GM13977 (cell line): Measurements from ENCODE around the gene PRTFDC1.
"Not testable (repeated sequence)": the region's sequence is repeated elsewhere in the genome, so short reads cannot be mapped to it uniquely, and the experiment has no call there.

Experiments used
- DNase-seq: peaks from one replicate; pipeline ENCODE4 v3.0.0; 2012; ENCODE audit warnings: low spot score
- in situ Hi-C: fragments of 300-500 bp; cut with MboI; formaldehyde crosslinking; loops from one replicate; pipeline ENCODE4 v1.12.0; 2022; ENCODE audit warnings: low sequenced_read_pairs, low pct_unique_long_range_greater_than_20kb, mixed read lengths, inconsistent platforms; ENCODE audit not compliant: unreplicated experiment
- TF ChIP-seq, protein P1 (sequence below): IDR thresholded peaks from 2 replicates; pipeline ENCODE4 v1.5.1; 2012; ENCODE audit warnings: mild to moderate bottlenecking, control low read depth; ENCODE audit not compliant: insufficient read depth; ENCODE audit errors: extremely low read depth, missing control alignments

PRTFDC1 gene

GRCh38 chr10:24981161-24981710 lies 28.8 kb upstream of the PRTFDC1 start:
- TF ChIP-seq, protein P1, sequence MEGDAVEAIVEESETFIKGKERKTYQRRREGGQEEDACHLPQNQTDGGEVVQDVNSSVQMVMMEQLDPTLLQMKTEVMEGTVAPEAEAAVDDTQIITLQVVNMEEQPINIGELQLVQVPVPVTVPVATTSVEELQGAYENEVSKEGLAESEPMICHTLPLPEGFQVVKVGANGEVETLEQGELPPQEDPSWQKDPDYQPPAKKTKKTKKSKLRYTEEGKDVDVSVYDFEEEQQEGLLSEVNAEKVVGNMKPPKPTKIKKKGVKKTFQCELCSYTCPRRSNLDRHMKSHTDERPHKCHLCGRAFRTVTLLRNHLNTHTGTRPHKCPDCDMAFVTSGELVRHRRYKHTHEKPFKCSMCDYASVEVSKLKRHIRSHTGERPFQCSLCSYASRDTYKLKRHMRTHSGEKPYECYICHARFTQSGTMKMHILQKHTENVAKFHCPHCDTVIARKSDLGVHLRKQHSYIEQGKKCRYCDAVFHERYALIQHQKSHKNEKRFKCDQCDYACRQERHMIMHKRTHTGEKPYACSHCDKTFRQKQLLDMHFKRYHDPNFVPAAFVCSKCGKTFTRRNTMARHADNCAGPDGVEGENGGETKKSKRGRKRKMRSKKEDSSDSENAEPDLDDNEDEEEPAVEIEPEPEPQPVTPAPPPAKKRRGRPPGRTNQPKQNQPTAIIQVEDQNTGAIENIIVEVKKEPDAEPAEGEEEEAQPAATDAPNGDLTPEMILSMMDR = no peak
- DNase-seq = no peak
- in situ Hi-C loops = no loop called here

- in situ Hi-C loops = no loop called here
- no peak for DNase-seq
- TF ChIP-seq, protein P1 = no peak
Measured at GRCh38 chr10:24979685-24980084, 27.3 kb upstream of the PRTFDC1 start.

- in situ Hi-C loops = no loop called here
- TF ChIP-seq, protein P1 = no peak
- no peak for DNase-seq
Measured at GRCh38 chr10:24974976-24975375, 22.6 kb upstream of the PRTFDC1 start.

GRCh38 chr10:24973163-24973562 lies 20.8 kb upstream of the PRTFDC1 start:
- no peak for DNase-seq
- in situ Hi-C loops = no loop called here
- TF ChIP-seq, protein P1 = no peak

DNA sequence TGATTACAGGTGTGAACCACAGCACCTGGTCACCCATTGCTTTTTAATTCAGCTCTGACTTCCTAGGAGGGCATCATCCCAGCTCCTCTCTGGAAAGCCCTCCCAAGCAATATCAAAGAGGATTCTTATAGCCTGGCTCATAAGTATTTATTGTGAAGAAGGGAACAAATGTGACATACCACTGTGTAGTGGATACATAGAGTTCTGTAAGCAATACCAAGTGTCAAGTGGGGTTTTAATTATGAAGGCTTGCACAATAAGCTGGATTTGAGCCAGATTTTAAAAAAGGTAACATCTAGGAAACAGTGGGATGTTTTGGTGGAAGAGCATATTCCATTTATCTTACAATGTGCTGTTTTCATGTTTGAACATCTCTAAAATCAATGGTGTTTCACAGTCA lies 19.0 kb upstream of the PRTFDC1 start:
- DNase-seq = no peak
- in situ Hi-C loops = no loop called here
- TF ChIP-seq, protein P1 = no peak

DNA sequence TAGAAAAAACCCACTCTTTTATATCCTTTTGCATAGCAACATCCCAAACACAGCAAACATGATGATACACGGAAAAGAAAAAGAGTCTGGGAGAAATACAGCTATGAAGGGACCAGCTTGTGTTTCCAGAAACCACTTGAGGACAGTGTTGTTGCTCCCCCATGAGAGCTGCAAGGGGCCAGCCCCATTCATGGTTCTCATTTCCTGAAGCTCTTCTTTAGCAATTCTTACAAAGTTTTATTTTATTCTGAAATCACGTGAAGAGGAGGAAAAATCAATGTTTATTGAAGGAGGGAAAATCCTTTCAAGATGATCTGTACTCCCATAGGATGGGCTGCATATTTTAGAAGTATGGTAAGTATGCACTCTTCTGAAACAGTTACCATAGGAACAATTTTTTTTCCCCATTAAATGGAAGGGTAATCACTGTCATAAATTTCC lies 17.5 kb upstream of the PRTFDC1 start:
- TF ChIP-seq, protein P1 = no peak
- DNase-seq = no peak
- in situ Hi-C loops = no loop called here

DNA sequence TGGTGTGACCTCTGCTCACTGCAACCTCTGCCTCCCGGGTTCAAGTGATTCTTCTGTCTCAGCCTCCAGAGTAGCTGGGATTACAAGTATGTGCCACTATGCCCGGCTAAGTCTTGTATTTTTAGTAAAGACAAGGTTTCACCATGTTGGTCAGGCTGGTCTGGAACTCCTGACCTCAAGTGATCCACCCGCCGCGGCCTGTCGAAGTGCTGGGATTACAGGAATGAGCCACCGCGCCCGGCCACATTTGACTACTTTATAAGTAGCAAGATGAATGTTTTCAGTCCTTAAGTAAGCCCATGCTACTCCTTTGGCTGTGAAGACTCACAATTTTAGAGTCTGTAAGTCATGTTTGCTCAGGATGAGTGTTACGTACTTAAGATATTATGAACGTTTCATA lies 16.5 kb upstream of the PRTFDC1 start:
- in situ Hi-C loops, DNase-seq: not testable (repeated sequence)
